Measurements from ENCODE around the gene ATP8A2. TPM values are rescaled to one million over a fixed set of nuclear protein-coding genes. Genes with fewer than 3 reads are reported as not detected.
A peak's percentile ranks its signal among the peaks of the same experiment; 100 is the strongest.

Gene ATP8A2
- total RNA-seq, 4 donors from 2014 or later, result 0.18 to 11.6 (median 1.8) TPM

DNA sequence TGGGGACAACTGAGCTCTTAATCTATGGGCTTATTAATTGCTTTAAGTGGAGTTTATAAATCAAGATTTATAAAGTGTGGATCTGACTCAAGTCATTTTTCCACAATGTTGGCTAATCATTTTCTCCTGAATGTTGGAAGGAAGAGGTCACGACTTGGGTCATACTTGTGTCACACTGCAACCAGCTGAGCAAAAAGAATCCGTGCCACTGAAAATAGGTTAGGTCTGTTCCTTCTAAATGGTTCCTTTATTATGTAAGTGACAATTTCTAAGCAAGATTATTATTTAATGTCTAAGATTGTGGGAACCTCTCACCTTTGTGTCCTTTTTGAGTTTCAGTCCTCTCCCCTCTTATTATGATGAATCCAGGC is 501.5 kb downstream of the ATP8A2 start:
- H3K27ac ChIP-seq, result no peak overlapping the region
- no peak for DNase-seq
- H3K9me3 ChIP-seq, result no peaks in the 10 kb centered on the region
- no peaks in the 10 kb centered on the region for H3K36me3 ChIP-seq
- TF ChIP-seq, protein P1, sequence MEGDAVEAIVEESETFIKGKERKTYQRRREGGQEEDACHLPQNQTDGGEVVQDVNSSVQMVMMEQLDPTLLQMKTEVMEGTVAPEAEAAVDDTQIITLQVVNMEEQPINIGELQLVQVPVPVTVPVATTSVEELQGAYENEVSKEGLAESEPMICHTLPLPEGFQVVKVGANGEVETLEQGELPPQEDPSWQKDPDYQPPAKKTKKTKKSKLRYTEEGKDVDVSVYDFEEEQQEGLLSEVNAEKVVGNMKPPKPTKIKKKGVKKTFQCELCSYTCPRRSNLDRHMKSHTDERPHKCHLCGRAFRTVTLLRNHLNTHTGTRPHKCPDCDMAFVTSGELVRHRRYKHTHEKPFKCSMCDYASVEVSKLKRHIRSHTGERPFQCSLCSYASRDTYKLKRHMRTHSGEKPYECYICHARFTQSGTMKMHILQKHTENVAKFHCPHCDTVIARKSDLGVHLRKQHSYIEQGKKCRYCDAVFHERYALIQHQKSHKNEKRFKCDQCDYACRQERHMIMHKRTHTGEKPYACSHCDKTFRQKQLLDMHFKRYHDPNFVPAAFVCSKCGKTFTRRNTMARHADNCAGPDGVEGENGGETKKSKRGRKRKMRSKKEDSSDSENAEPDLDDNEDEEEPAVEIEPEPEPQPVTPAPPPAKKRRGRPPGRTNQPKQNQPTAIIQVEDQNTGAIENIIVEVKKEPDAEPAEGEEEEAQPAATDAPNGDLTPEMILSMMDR (IDR thresholded peaks at IDR 0.05), result no peak
- TF ChIP-seq POLR2A (IDR thresholded peaks at IDR 0.05), result no peak
- no peaks in the 10 kb centered on the region for H3K4me1 ChIP-seq
- no peaks in the 10 kb centered on the region for H3K27me3 ChIP-seq
- no peak overlapping the region for H3K4me3 ChIP-seq

DNA sequence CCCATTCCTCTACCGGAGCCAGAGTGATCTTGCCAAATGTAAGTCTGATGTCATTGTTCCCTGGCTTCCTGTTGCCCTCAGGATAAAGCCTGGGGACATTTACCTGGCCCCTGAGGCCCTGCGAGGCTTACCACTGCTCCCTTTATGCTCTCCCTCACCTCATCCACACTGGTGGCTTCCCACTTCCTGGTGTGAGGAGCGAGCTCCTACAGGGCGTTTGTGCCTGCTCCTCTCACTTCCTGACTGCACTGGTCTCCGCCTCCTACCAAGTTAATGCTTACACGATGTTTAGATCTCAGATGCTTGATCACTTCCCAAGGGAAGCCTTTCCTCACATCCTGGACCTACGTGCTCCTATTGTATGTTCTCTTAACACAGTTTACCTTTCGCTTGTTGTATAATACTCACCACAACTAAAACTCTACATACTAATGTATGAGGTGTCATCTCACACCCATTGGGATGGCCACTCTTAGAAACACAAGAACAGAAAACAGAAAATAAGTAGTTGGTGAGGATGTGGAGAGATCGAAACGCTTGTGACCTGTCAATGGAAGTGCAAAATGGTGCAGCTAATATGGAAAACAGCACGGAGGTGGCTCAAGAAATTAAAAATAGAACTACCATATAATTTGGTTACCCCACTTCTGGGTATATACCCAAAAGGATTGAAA is 502.4 kb downstream of the ATP8A2 start:
- H3K27me3 ChIP-seq, result no peaks in the 10 kb centered on the region
- H3K4me1 ChIP-seq, result no peaks in the 10 kb centered on the region
- no peak overlapping the region for H3K4me3 ChIP-seq
- H3K36me3 ChIP-seq, result no peaks in the 10 kb centered on the region
- H3K9me3 ChIP-seq, result no peaks in the 10 kb centered on the region
- DNase-seq, result no peak
- TF ChIP-seq, protein P1 (IDR thresholded peaks at IDR 0.05), result no peak
- no peak for TF ChIP-seq POLR2A (IDR thresholded peaks at IDR 0.05)
- no peak overlapping the region for H3K27ac ChIP-seq

DNA sequence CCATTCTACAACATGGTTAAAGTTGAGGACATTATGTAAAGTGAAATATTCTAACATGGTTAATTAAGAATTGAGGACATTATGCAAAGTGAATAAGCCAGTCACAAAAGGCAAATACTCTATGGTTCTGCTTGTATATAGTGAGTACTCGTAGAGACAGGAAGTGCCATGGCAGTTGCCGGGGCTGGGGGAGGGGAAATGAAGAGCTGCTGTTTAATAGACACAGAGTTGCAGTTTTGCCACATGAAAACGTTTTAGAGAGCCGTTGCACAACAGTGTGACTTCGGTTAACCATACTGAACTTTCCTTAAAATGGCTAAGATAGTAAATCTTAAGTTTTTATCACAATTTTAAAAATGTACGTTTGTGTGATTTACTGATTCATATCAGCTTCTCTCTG is 503.1 kb downstream of the ATP8A2 start:
- no peaks in the 10 kb centered on the region for H3K9me3 ChIP-seq
- H3K27ac ChIP-seq, result no peak overlapping the region
- DNase-seq, result peak in 2 of 3 donors; percentile 65 to 77
- no peak for TF ChIP-seq POLR2A (IDR thresholded peaks at IDR 0.05)
- TF ChIP-seq, protein P1 (IDR thresholded peaks at IDR 0.05), result no peak
- no peaks in the 10 kb centered on the region for H3K36me3 ChIP-seq
- no peaks in the 10 kb centered on the region for H3K4me1 ChIP-seq
- no peak overlapping the region for H3K4me3 ChIP-seq
- no peaks in the 10 kb centered on the region for H3K27me3 ChIP-seq

DNA sequence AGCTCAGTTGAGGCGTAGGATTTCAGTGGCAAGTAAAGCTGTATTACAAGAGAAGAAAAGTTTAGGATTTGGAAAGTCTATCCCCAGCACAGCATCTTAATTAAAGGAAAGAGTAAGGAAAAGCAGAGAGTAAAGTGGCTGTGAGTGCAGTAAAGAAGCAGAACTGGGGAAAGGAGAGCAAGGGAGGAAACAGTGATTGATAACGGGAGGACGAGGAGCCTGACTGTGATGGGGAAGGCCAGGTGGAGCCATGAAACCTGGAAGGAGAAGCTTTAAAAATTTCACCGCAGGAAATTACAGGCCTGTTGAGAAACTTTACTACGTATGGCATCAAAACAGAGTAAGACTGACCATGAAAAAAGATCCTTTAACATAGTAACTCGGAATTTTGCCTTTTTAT is 504.5 kb downstream of the ATP8A2 start:
- Histone ChIP-seq H3K4me3 (no peak overlapping the region), H3K9me3 (no peaks in the 10 kb centered on the region)

DNA sequence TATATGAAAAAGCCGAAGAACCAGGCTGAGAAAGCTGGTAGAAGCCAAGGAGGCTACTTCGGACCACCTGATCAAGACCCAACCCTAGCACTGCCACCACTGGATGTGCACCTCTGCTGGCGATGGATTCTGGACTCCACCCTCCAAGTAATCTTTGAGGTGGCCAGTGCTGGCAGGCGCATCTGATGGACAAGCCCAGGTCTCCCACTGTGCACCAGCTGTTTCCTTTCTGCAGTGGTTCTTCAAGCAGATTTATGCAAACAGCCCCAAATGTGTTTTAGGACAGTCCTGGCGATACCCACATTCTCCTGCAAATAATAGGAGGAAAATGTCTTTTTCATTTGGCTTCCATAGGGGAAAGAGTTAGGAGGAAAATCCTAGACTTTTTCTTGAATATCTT is 507.7 kb downstream of the ATP8A2 start:
- Histone ChIP-seq H3K4me1 (no peaks in the 10 kb centered on the region), H3K4me3 (no peak overlapping the region), H3K27me3 (no peaks in the 10 kb centered on the region), H3K36me3 (no peaks in the 10 kb centered on the region), H3K27ac (no peak overlapping the region), H3K9me3 (no peaks in the 10 kb centered on the region)
- no peak for DNase-seq
- TF ChIP-seq, protein P1 (IDR thresholded peaks at IDR 0.05), result no peak
- no peak for TF ChIP-seq POLR2A (IDR thresholded peaks at IDR 0.05)

More for the DNA sequence above, 504.5 kb downstream of the ATP8A2 start:
- no peaks in the 10 kb centered on the region for H3K27me3 ChIP-seq
- no peak for DNase-seq
- H3K4me1 ChIP-seq, result no peaks in the 10 kb centered on the region
- TF ChIP-seq, protein P1 (IDR thresholded peaks at IDR 0.05), result no peak
- no peak for TF ChIP-seq POLR2A (IDR thresholded peaks at IDR 0.05)
- H3K36me3 ChIP-seq, result no peaks in the 10 kb centered on the region
- H3K27ac ChIP-seq, result no peak overlapping the region
